Effector memory CD8-positive, alpha-beta T cell (primary cell): ENCODE results near the gene PHACTR1.

Source experiments
- ATAC-seq: fragments of 150-1000 bp; cut with Tn5 transposase; replicated peaks from 2 replicates; pipeline ENCODE4 v1.10.0; 2021; ENCODE audit warnings: mild to moderate bottlenecking, moderate library complexity
- DNase-seq, 3 experiments: peaks; one replicate each; pipeline ENCODE4 v3.0.0; 2021
- H3K27ac Mint-ChIP-seq, 2 donors: one replicate each; pipeline ENCODE4 v1.8.0; 2022; ENCODE audit warnings: mild to moderate bottlenecking in 2 of 2, mixed read lengths in 2 of 2, moderate library complexity in 2 of 2
- H3K27me3 Mint-ChIP-seq, 2 donors: one replicate each; pipeline ENCODE4 v1.8.0; 2022; ENCODE audit warnings: mixed read lengths in 2 of 2
- H3K36me3 Mint-ChIP-seq: one replicate; pipeline ENCODE4 v1.8.0; 2022; ENCODE audit warnings: mild to moderate bottlenecking, moderate library complexity, mixed read lengths; ENCODE audit not compliant: insufficient read depth
- H3K4me1 Mint-ChIP-seq, 2 donors: one replicate each; pipeline ENCODE4 v1.8.0; 2022; ENCODE audit warnings: low read depth in 2 of 2, mixed read lengths in 2 of 2
- H3K4me3 Mint-ChIP-seq, 2 donors: one replicate each; pipeline ENCODE4 v1.8.0; 2022; ENCODE audit warnings: mild to moderate bottlenecking in 2 of 2, mixed read lengths in 2 of 2, moderate library complexity in 2 of 2
- H3K9me3 Mint-ChIP-seq, 2 donors: one replicate each; pipeline ENCODE4 v1.8.0; 2022; ENCODE audit warnings: mixed read lengths in 2 of 2

PHACTR1 gene

GRCh38 chr6:13178107-13178506 is 461.5 kb downstream of the PHACTR1 start:
- Mint-ChIP-seq H3K27ac (no peak overlapping the region), H3K36me3 (no peaks in the 10 kb centered on the region), H3K9me3 (no peaks in the 10 kb centered on the region), H3K4me3 (no peak overlapping the region), H3K4me1 (peaks cover 0 to 4% of the 10 kb centered on the region in 2 donors), H3K27me3 (peaks cover 23 to 48% of the 10 kb centered on the region in 2 donors)
- ATAC-seq (no peak), DNase-seq (no peak)

GRCh38 chr6:13180538-13180937 is 464.0 kb downstream of the PHACTR1 start:
- no peak overlapping the region for H3K4me3 Mint-ChIP-seq
- no peaks in the 10 kb centered on the region for H3K36me3 Mint-ChIP-seq
- no peak for ATAC-seq

GRCh38 chr6:13181393-13181792 is 464.8 kb downstream of the PHACTR1 start:
- H3K27me3 Mint-ChIP-seq = peaks cover 29 to 51% of the 10 kb centered on the region in 2 donors
- H3K4me1 Mint-ChIP-seq = peaks cover 0 to 4% of the 10 kb centered on the region in 2 donors
- ATAC-seq (no peak), DNase-seq (no peak)
- no peak overlapping the region for H3K27ac Mint-ChIP-seq
- no peaks in the 10 kb centered on the region for H3K9me3 Mint-ChIP-seq
- no peak overlapping the region for H3K4me3 Mint-ChIP-seq
- H3K36me3 Mint-ChIP-seq = no peaks in the 10 kb centered on the region

More at GRCh38 chr6:13180538-13180937, 464.0 kb downstream of the PHACTR1 start:
- H3K4me1 Mint-ChIP-seq = peaks cover 0 to 4% of the 10 kb centered on the region in 2 donors
- no peak overlapping the region for H3K27ac Mint-ChIP-seq
- DNase-seq = no peak
- H3K27me3 Mint-ChIP-seq = peaks cover 36 to 59% of the 10 kb centered on the region in 2 donors
- no peaks in the 10 kb centered on the region for H3K9me3 Mint-ChIP-seq

GRCh38 chr6:13183415-13184088 is 467.0 kb downstream of the PHACTR1 start:
- DNase-seq (no peak), ATAC-seq (no peak)
- no peak overlapping the region for H3K27ac Mint-ChIP-seq
- no peak overlapping the region for H3K4me3 Mint-ChIP-seq
- H3K27me3 Mint-ChIP-seq = peaks cover 31 to 44% of the 10 kb centered on the region in 2 donors
- H3K4me1 Mint-ChIP-seq = no peaks in the 10 kb centered on the region
- H3K9me3 Mint-ChIP-seq = no peaks in the 10 kb centered on the region
- no peaks in the 10 kb centered on the region for H3K36me3 Mint-ChIP-seq

GRCh38 chr6:13184089-13184468 is 467.5 kb downstream of the PHACTR1 start:
- Mint-ChIP-seq H3K27me3 (peaks cover 30 to 38% of the 10 kb centered on the region in 2 donors), H3K4me1 (no peaks in the 10 kb centered on the region), H3K4me3 (no peak overlapping the region), H3K27ac (no peak overlapping the region), H3K9me3 (no peaks in the 10 kb centered on the region), H3K36me3 (no peaks in the 10 kb centered on the region)
- DNase-seq = no peak
- ATAC-seq = no peak

GRCh38 chr6:13184547-13184946 is 468.0 kb downstream of the PHACTR1 start:
- DNase-seq (no peak), ATAC-seq (no peak)
- Mint-ChIP-seq H3K4me3 (no peak overlapping the region), H3K27ac (no peak overlapping the region), H3K36me3 (no peaks in the 10 kb centered on the region), H3K27me3 (peaks cover 30 to 34% of the 10 kb centered on the region in 2 donors), H3K9me3 (no peaks in the 10 kb centered on the region), H3K4me1 (no peaks in the 10 kb centered on the region)

GRCh38 chr6:13186861-13187260 is 470.3 kb downstream of the PHACTR1 start:
- Mint-ChIP-seq H3K27me3 (peaks cover 31 to 48% of the 10 kb centered on the region in 2 donors), H3K4me3 (no peak overlapping the region), H3K27ac (no peak overlapping the region), H3K36me3 (no peaks in the 10 kb centered on the region), H3K4me1 (no peaks in the 10 kb centered on the region), H3K9me3 (no peaks in the 10 kb centered on the region)
- no peak for ATAC-seq
- no peak for DNase-seq

- ATAC-seq (no peak), DNase-seq (no peak)
- Mint-ChIP-seq H3K4me3 (no peak overlapping the region), H3K27me3 (peaks cover 39 to 57% of the 10 kb centered on the region in 2 donors), H3K27ac (no peak overlapping the region), H3K9me3 (no peaks in the 10 kb centered on the region), H3K36me3 (no peaks in the 10 kb centered on the region), H3K4me1 (no peaks in the 10 kb centered on the region)
These were observed 471.1 kb downstream of the PHACTR1 start for GRCh38 chr6:13187692-13188091.

GRCh38 chr6:13188306-13188705 is 471.7 kb downstream of the PHACTR1 start:
- no peaks in the 10 kb centered on the region for H3K4me1 Mint-ChIP-seq
- H3K9me3 Mint-ChIP-seq = no peaks in the 10 kb centered on the region
- no peaks in the 10 kb centered on the region for H3K36me3 Mint-ChIP-seq
- no peak for ATAC-seq
- peaks cover 43 to 62% of the 10 kb centered on the region in 2 donors for H3K27me3 Mint-ChIP-seq
- no peak overlapping the region for H3K4me3 Mint-ChIP-seq
- no peak overlapping the region for H3K27ac Mint-ChIP-seq
- no peak for DNase-seq

GRCh38 chr6:13189710-13190109 is 473.1 kb downstream of the PHACTR1 start:
- ATAC-seq (no peak), DNase-seq (no peak)
- no peaks in the 10 kb centered on the region for H3K9me3 Mint-ChIP-seq
- peaks cover 37 to 58% of the 10 kb centered on the region in 2 donors for H3K27me3 Mint-ChIP-seq
- H3K27ac Mint-ChIP-seq = no peak overlapping the region
- no peaks in the 10 kb centered on the region for H3K4me1 Mint-ChIP-seq
- H3K4me3 Mint-ChIP-seq = no peak overlapping the region
- no peaks in the 10 kb centered on the region for H3K36me3 Mint-ChIP-seq

GRCh38 chr6:13190376-13190775 is 473.8 kb downstream of the PHACTR1 start:
- Mint-ChIP-seq H3K4me1 (no peaks in the 10 kb centered on the region), H3K27me3 (peaks cover 32 to 51% of the 10 kb centered on the region in 2 donors), H3K9me3 (no peaks in the 10 kb centered on the region), H3K4me3 (no peak overlapping the region), H3K36me3 (no peaks in the 10 kb centered on the region), H3K27ac (no peak overlapping the region)
- DNase-seq (no peak), ATAC-seq (no peak)

GRCh38 chr6:13191461-13191860 is 474.9 kb downstream of the PHACTR1 start:
- Mint-ChIP-seq H3K9me3 (no peaks in the 10 kb centered on the region), H3K36me3 (no peaks in the 10 kb centered on the region), H3K27me3 (peaks cover 32 to 51% of the 10 kb centered on the region in 2 donors), H3K4me1 (no peaks in the 10 kb centered on the region), H3K27ac (no peak overlapping the region), H3K4me3 (no peak overlapping the region)
- DNase-seq = no peak
- no peak for ATAC-seq

GRCh38 chr6:13194852-13195251 is 478.3 kb downstream of the PHACTR1 start:
- DNase-seq = no peak
- peaks cover 38 to 59% of the 10 kb centered on the region in 2 donors for H3K27me3 Mint-ChIP-seq
- H3K4me1 Mint-ChIP-seq = no peaks in the 10 kb centered on the region
- no peak for ATAC-seq
- H3K4me3 Mint-ChIP-seq = no peak overlapping the region
- no peaks in the 10 kb centered on the region for H3K36me3 Mint-ChIP-seq
- H3K27ac Mint-ChIP-seq = no peak overlapping the region
- no peaks in the 10 kb centered on the region for H3K9me3 Mint-ChIP-seq

GRCh38 chr6:13195803-13196202 is 479.2 kb downstream of the PHACTR1 start:
- DNase-seq (no peak), ATAC-seq (no peak)
- H3K27me3 Mint-ChIP-seq = peaks cover 31 to 51% of the 10 kb centered on the region in 2 donors
- H3K36me3 Mint-ChIP-seq = no peaks in the 10 kb centered on the region
- H3K9me3 Mint-ChIP-seq = no peaks in the 10 kb centered on the region
- no peak overlapping the region for H3K4me3 Mint-ChIP-seq
- H3K27ac Mint-ChIP-seq = no peak overlapping the region
- H3K4me1 Mint-ChIP-seq = no peaks in the 10 kb centered on the region
